Keratinocyte (primary cell): ENCODE measurements around the gene SLC4A2.

Source experiments
- EZH2 ChIP-seq: IDR thresholded peaks from one replicate; pipeline ENCODE4 v1.6.1; 2012; ENCODE audit warnings: inconsistent platforms, mild to moderate bottlenecking, low read length, moderate library complexity
- TF ChIP-seq, protein P1 (sequence below), 3 experiments: IDR thresholded peaks in 1 of 3; conservative IDR thresholded peaks in 1 of 3; optimal IDR thresholded peaks in 1 of 3; 2 replicates in 2 of 3; 3 replicates in 1 of 3; pipeline versions ENCODE3 to v1.5.1; 2011; ENCODE audit warnings: low read length in 3 of 3, mild to moderate bottlenecking in 3 of 3, moderate library complexity in 2 of 3, control low read depth in 1 of 3, inconsistent platforms in 1 of 3; ENCODE audit not compliant: insufficient read depth in 2 of 3; ENCODE audit errors: extremely low read depth in 1 of 3

DNA sequence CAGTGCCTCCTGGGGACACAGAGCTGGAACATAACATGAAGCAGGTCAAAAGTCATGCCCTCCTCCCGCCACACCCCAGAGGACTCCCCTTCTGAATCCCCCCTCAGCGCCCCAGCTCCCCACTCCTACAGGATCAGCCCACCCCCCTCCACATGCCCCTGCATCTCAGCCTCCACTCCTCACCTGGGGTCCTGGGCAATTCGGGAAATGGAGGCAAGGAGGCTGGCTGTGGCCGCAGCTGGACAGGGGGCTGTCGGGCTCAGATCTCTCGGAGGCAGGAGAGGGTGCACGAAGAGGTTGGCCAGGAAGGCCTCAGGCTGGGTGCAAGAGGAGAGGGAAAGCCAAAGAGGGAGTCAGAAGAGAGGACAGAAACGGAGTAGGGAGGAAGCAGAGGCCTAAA lies 42.9 kb upstream of the SLC4A2 start:
- TF ChIP-seq, protein P1, sequence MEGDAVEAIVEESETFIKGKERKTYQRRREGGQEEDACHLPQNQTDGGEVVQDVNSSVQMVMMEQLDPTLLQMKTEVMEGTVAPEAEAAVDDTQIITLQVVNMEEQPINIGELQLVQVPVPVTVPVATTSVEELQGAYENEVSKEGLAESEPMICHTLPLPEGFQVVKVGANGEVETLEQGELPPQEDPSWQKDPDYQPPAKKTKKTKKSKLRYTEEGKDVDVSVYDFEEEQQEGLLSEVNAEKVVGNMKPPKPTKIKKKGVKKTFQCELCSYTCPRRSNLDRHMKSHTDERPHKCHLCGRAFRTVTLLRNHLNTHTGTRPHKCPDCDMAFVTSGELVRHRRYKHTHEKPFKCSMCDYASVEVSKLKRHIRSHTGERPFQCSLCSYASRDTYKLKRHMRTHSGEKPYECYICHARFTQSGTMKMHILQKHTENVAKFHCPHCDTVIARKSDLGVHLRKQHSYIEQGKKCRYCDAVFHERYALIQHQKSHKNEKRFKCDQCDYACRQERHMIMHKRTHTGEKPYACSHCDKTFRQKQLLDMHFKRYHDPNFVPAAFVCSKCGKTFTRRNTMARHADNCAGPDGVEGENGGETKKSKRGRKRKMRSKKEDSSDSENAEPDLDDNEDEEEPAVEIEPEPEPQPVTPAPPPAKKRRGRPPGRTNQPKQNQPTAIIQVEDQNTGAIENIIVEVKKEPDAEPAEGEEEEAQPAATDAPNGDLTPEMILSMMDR (optimal IDR thresholded peaks at IDR 0.05 in 1 of 3, IDR thresholded peaks at IDR 0.05 in 1 of 3, conservative IDR thresholded peaks at IDR 0.05 in 1 of 3; ENCODE audit: extremely low read depth in 1 of 3, insufficient read depth in 2 of 3, low read length in 3 of 3) = no peak
- no peak for TF ChIP-seq EZH2
